Measurements from ENCODE around the gene NAALAD2. TPM values are rescaled to one million over a fixed set of nuclear protein-coding genes. Genes with fewer than 3 reads are reported as not detected.

NAALAD2 gene
- total and polyA plus RNA-seq, 2 of the 8 experiments (the other 6 are each of a cell fraction or from before 2014, with no cell fraction given) = 2.6 to 3.9 TPM

DNA sequence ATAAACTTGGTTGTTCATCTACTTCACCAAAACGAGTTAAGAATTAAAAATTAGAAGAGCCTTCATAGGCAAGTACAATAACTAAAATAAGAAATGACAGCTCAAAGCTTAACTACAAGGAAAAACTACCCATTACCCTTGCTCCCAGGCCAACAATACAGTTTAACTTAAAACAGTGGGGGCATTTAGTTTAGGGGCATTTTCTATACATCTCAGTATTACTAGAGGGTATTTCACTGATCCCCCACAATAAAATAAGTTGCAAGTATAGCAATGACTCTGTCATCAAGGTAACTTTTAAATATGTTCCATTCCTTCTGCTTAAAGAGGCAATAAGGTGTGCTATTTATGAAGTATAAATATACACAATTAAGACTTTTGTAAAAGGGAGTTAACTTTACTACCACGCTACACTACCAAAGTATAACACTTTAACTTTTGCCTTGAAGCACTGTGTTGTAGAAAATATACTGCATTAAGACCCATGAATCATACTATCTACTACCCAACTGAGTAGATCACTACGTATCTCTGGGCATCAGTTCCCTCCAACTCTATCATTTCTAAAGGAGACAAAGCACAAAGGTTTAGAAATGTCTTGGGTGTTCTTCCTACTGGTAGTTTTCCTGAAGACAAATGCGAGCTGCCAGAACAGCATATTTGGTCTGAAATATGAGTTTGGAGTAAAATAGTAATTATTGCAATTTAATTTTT, 58.6 kb downstream of the NAALAD2 start (continued):
- no peak for TF ChIP-seq CHD1 (IDR thresholded peaks at IDR 0.05; ENCODE audit: low read depth, low read length)
- TF ChIP-seq TEAD4 (IDR thresholded peaks at IDR 0.05; ENCODE audit: low read depth, low read length) = no peak
- no peak for TF ChIP-seq POLR2AphosphoS5 (IDR thresholded peaks at IDR 0.05; ENCODE audit: low read depth, low read length)
- TF ChIP-seq SP4 (IDR thresholded peaks at IDR 0.05; ENCODE audit: low read length) = no peak
